GM12878 (cell line): ENCODE results near the gene ASB15. TPM values are rescaled to one million over a fixed set of nuclear protein-coding genes. Genes with fewer than 3 reads are reported as not detected.

Experiments
- ATAC-seq: fragments of 200-7000 bp; cut with Tn5 transposase; 3 replicates; pipeline ENCODE4 v1.9.1; 2020; ENCODE audit warnings: mild to moderate bottlenecking, moderate library complexity
- BruUV-seq: library from RNA; stranded (reverse); fragments of 400-500 nt; replicated peaks from 2 replicates; lab custom pipeline; 2021; lab: Mats Ljungman, UMichigan
- CTCF ChIA-PET: fragments of 300-600 bp; sonication (Branson Sonifier 250); formaldehyde crosslinking; extraction: SDS; loops from one replicate; lab custom pipeline; 2021; ENCODE audit warnings: inconsistent platforms; lab: Yijun Ruan, JAX
- POLR2A ChIA-PET: fragments of 350-600 bp; formaldehyde crosslinking; extraction: SDS; loops from one replicate; lab custom pipeline; 2021; ENCODE audit warnings: inconsistent platforms; lab: Charles Lee
- RAD21 ChIA-PET: fragments of 300-600 bp; sonication (Branson Sonifier 250); formaldehyde crosslinking; loops from one replicate; lab custom pipeline; 2023; ENCODE audit warnings: antibody characterized with exemption; ENCODE audit not compliant: unreplicated experiment; lab: Charles Lee
- SMC1A ChIA-PET: fragments of 300-600 bp; sonication (Branson Sonifier 250); formaldehyde crosslinking; loops from one replicate; lab custom pipeline; 2023; ENCODE audit not compliant: unreplicated experiment, uncharacterized antibody; lab: Charles Lee
- DNase-seq: peaks from one replicate; pipeline ENCODE4 v3.0.0-alpha.2; 2011; ENCODE audit warnings: low read depth, low spot score
- FAIRE-seq: peaks from 3 replicates; lab custom pipeline; 2011; peaks lifted over from hg19 to GRCh38; lab: Jason Lieb, UNC
- H2AFZ ChIP-seq: 2 replicates; pipeline ENCODE4 v1.6.0; 2011; ENCODE audit warnings: low read depth, low read length, control low read depth; ENCODE audit not compliant: control insufficient read depth
- H3K27ac ChIP-seq: 2 replicates; pipeline ENCODE4 v1.5.1; 2011; ENCODE audit warnings: control low read depth; ENCODE audit not compliant: control insufficient read depth, insufficient read depth
- H3K27me3 ChIP-seq, 2 experiments: replicated peaks in 1 of 2; 2 replicates each; pipeline versions ENCODE4 v1.6.0 to v1.6.1; 2011; ENCODE audit warnings: low read length in 1 of 2; ENCODE audit not compliant: control insufficient read depth in 2 of 2, insufficient read depth in 2 of 2
- H3K36me3 ChIP-seq, 2 experiments: 2 replicates each; pipeline ENCODE4 v1.5.1; 2011; ENCODE audit warnings: low read length in 1 of 2; ENCODE audit not compliant: control insufficient read depth in 2 of 2, insufficient read depth in 2 of 2
- H3K4me1 ChIP-seq: 2 replicates; pipeline ENCODE4 v1.6.1; 2011; ENCODE audit warnings: mild to moderate bottlenecking, low read length, moderate library complexity, mixed read lengths; ENCODE audit not compliant: control insufficient read depth, insufficient read depth
- H3K4me2 ChIP-seq: 2 replicates; pipeline ENCODE4 v1.6.0; 2011; ENCODE audit warnings: control low read depth; ENCODE audit not compliant: control insufficient read depth, insufficient read depth
- H3K4me3 ChIP-seq: fragments of 200-600 bp; sonication (generic); 2 replicates; pipeline ENCODE4 v1.5.1; 2016
- H3K79me2 ChIP-seq: 2 replicates; pipeline ENCODE4 v1.6.0; 2011; ENCODE audit warnings: low read length; ENCODE audit not compliant: control insufficient read depth, insufficient read depth
- H3K9ac ChIP-seq: 2 replicates; pipeline ENCODE4 v1.8.0; 2011; ENCODE audit warnings: low read length, control low read depth, mixed read lengths; ENCODE audit not compliant: control insufficient read depth, insufficient read depth
- H3K9me3 ChIP-seq: replicated peaks from 3 replicates; pipeline ENCODE4 v1.5.1; 2011; ENCODE audit warnings: mild to moderate bottlenecking, low read length; ENCODE audit not compliant: control insufficient read depth, insufficient read depth
- H4K20me1 ChIP-seq: 2 replicates; pipeline ENCODE4 v1.6.0; 2011; ENCODE audit not compliant: control insufficient read depth, insufficient read depth
- ETV6 ChIP-seq, 2 experiments: fragments of 450-650 bp in 1 of 2; IDR thresholded peaks in 1 of 2; conservative IDR thresholded peaks in 1 of 2; 2 replicates each; pipeline ENCODE4 v1.6.1; 2014; ENCODE audit warnings: antibody characterized with exemption in 1 of 2, borderline replicate concordance in 1 of 2, low read depth in 1 of 2, mild to moderate bottlenecking in 1 of 2, moderate library complexity in 1 of 2
- MYB ChIP-seq: fragments of 150-350 bp; IDR thresholded peaks from 2 replicates; pipeline ENCODE4 v1.6.1; 2014; ENCODE audit warnings: mild to moderate bottlenecking, low read depth, low read length, borderline replicate concordance
- RAD21 ChIP-seq: IDR thresholded peaks from 2 replicates; pipeline ENCODE4 v1.6.1; 2011; ENCODE audit warnings: mild to moderate bottlenecking, low read depth, low read length, moderate library complexity; ENCODE audit not compliant: insufficient read depth
- REST ChIP-seq: IDR thresholded peaks from 2 replicates; pipeline ENCODE4 v1.6.1; 2012; ENCODE audit warnings: mild to moderate bottlenecking, low read depth, low read length
- ZNF217 ChIP-seq: fragments of 450-650 bp; IDR thresholded peaks from 2 replicates; pipeline ENCODE4 v1.6.1; 2017; ENCODE audit warnings: antibody characterized with exemption, mild to moderate bottlenecking
- WGBS: methylation state at CpG from one replicate; pipeline ENCODE4 v1.1.6; 2016; ENCODE audit warnings: low lambda C conversion rate; ENCODE audit not compliant: insufficient replicate concordance, insufficient coverage; ENCODE audit errors: missing lambda C conversion rate; 5-methylcytosine and 5-hydroxymethylcytosine counted together
- in situ Hi-C: fragments of 300-500 bp; cut with MboI; formaldehyde crosslinking; loops from 9 replicates; pipeline ENCODE4 v1.14.3; 2018; ENCODE audit warnings: mixed read lengths
- intact Hi-C: fragments of 100-400 bp; cut with micrococcal nuclease; formaldehyde crosslinking; loops from one replicate; pipeline ENCODE4 v1.14.2; 2022; ENCODE audit not compliant: unreplicated experiment
- polyA plus RNA-seq, 11 experiments: library from polyadenylated mRNA; depleted of rRNA in 4 of 11; unstranded in 6 of 11; stranded (reverse) in 5 of 11; fragments of >200 nt; fragmentation: Nextera tagmentation in 4 of 11; fragmentation: Illumina TruSeq in 1 of 11; extraction: Ambion mirVana in 4 of 11; extraction: Trizol in 1 of 11; gene quantifications; 1 replicate in 1 of 11; 2 replicates in 10 of 11; pipeline versions ENCODE4 v1.2.1 to v1.2.3, GENCODE V29; 2011 to 2016; ENCODE audit warnings: inconsistent platforms in 2 of 11, missing spikeins in 2 of 11, low read depth in 1 of 11
- total RNA-seq, 4 experiments: library from RNA; depleted of rRNA in 3 of 4; stranded (reverse); fragments of >200 nt in 3 of 4; fragmentation: Illumina TruSeq in 1 of 4; extraction: Trizol in 1 of 4; gene quantifications; 2 replicates each; pipeline versions ENCODE4 v1.2.1 to v1.2.3, GENCODE V29; 2013 to 2021

The ASB15 gene
- total and polyA plus RNA-seq, 10 of the 15 experiments (the other 5 are each of a cell fraction or from before 2014, with no cell fraction given) = not detected

- Histone ChIP-seq H3K79me2 (no peaks in the 10 kb centered on the region), H3K4me3 (no peak overlapping the region), H3K9ac (no peak overlapping the region), H4K20me1 (no peaks in the 10 kb centered on the region), H3K36me3 (no peaks in the 10 kb centered on the region), H3K4me2 (no peak overlapping the region), H3K27me3 (no peaks in the 10 kb centered on the region; a peak in 1 of 4 replicates), H3K4me1 (no peaks in the 10 kb centered on the region), H3K9me3 (no peaks in the 10 kb centered on the region), H3K27ac (no peak overlapping the region), H2AFZ (no peak overlapping the region)
- ChIA-PET RAD21 (no interaction called here), POLR2A (no interaction called here), CTCF (interaction anchor here (1.4 to 1.7 kb wide), 2 partner anchors 20 to 101 kb away, joined by 4 read pairs; no protein-coding TSS in a partner anchor), SMC1A (interaction anchor here (0.5 kb wide), 1 partner anchor 12 kb away, joined by 3 read pairs; no protein-coding TSS in a partner anchor)
- ATAC-seq (no peak), FAIRE-seq (no peak), DNase-seq (no peak)
- in situ Hi-C loops = no loop called here
- intact Hi-C loops = no loop called here
- no peak for TF ChIP-seq ETV6 (conservative IDR thresholded peaks at IDR 0.05 in 1 of 2, IDR thresholded peaks at IDR 0.05 in 1 of 2; ENCODE audit: borderline replicate concordance in 1 of 2, low read depth in 1 of 2)
- no peak for TF ChIP-seq RAD21
- TF ChIP-seq MYB = no peak
- TF ChIP-seq REST = no peak
- no peak for TF ChIP-seq ZNF217
- BruUV-seq = no TSS peak
- 43% methylated on average over 10 of the region's 10 CpGs for WGBS
Measured at GRCh38 chr7:123594813-123595241, 6.8 kb upstream of the ASB15 start.
